CD4-positive, alpha-beta T cell (primary cell): Measurements from ENCODE around the gene HMGN1. TPM values are rescaled to one million over a fixed set of nuclear protein-coding genes. Genes with fewer than 3 reads are reported as not detected.
A peak's percentile ranks its signal among the peaks of the same experiment; 100 is the strongest.

ENCODE experiments used
- ATAC-seq: fragments of 200-7000 bp; cut with Tn5 transposase; one replicate; pipeline ENCODE4 v1.10.0; 2022; ENCODE audit warnings: mild to moderate bottlenecking; ENCODE audit not compliant: poor library complexity
- CTCF ChIA-PET: fragments of 350-600 bp; sonication (Branson Sonifier 250); formaldehyde crosslinking; loops from one replicate; lab custom pipeline; 2021; ENCODE audit warnings: antibody characterized with exemption, inconsistent platforms; lab: Charles Lee
- POLR2A ChIA-PET: fragments of 350-600 bp; sonication (Branson Sonifier 250); formaldehyde crosslinking; loops from one replicate; lab custom pipeline; 2021; ENCODE audit warnings: antibody characterized with exemption, inconsistent platforms; lab: Charles Lee
- DNase-seq, 14 experiments: peaks; one replicate each; pipeline ENCODE4 v3.0.0-alpha.2; 2013 to 2020; ENCODE audit warnings: mixed read lengths in 2 of 14
- H3K27ac ChIP-seq, 2 donors: one replicate each; pipeline versions ENCODE4 v1.5.1 to v1.7.0; 2013; ENCODE audit warnings: low read length in 2 of 2, low read depth in 1 of 2, mild to moderate bottlenecking in 1 of 2
- H3K27me3 ChIP-seq, 2 experiments: 1 replicate in 1 of 2; 2 replicates in 1 of 2; pipeline versions ENCODE4 v1.6.1 to v1.7.0; 2013; ENCODE audit warnings: low read length in 2 of 2, control low read depth in 1 of 2, mild to moderate bottlenecking in 1 of 2, moderate library complexity in 1 of 2; ENCODE audit not compliant: insufficient read depth in 2 of 2, control insufficient read depth in 1 of 2
- H3K36me3 ChIP-seq: one replicate; pipeline ENCODE4 v1.6.1; 2013; ENCODE audit warnings: low read length, control low read depth; ENCODE audit not compliant: insufficient read depth
- H3K4me1 ChIP-seq: one replicate; pipeline ENCODE4 v1.6.1; 2013; ENCODE audit warnings: low read length, control low read depth; ENCODE audit not compliant: insufficient read depth
- H3K4me3 ChIP-seq: one replicate; pipeline ENCODE4 v1.5.1; 2013; ENCODE audit warnings: mild to moderate bottlenecking, low read length, moderate library complexity
- H3K9me3 ChIP-seq, 2 experiments: 1 replicate in 1 of 2; 2 replicates in 1 of 2; pipeline versions ENCODE4 v1.6.1 to v1.7.0; 2013; ENCODE audit warnings: low read length in 2 of 2, mild to moderate bottlenecking in 2 of 2, control low read depth in 1 of 2, moderate library complexity in 1 of 2; ENCODE audit not compliant: control insufficient read depth in 1 of 2, insufficient read depth in 1 of 2
- H3K27ac Mint-ChIP-seq: one replicate; pipeline ENCODE4 v1.8.0; 2020; ENCODE audit warnings: mixed read lengths
- H3K27me3 Mint-ChIP-seq: one replicate; pipeline ENCODE4 v1.8.0; 2021; ENCODE audit warnings: mixed read lengths
- H3K36me3 Mint-ChIP-seq: one replicate; pipeline ENCODE4 v1.8.0; 2021; ENCODE audit warnings: low read depth, mixed read lengths
- H3K4me1 Mint-ChIP-seq: one replicate; pipeline ENCODE4 v1.8.0; 2021; ENCODE audit warnings: low read depth, mixed read lengths
- H3K4me3 Mint-ChIP-seq: one replicate; pipeline ENCODE4 v1.8.0; 2020; ENCODE audit warnings: mild to moderate bottlenecking, mixed read lengths
- H3K9me3 Mint-ChIP-seq: one replicate; pipeline ENCODE4 v1.8.0; 2020; ENCODE audit warnings: mixed read lengths
- CTCF ChIP-seq: fragments of 200-600 bp; IDR thresholded peaks from one replicate; pipeline ENCODE4 v1.8.0; 2022; ENCODE audit warnings: antibody characterized with exemption, mild to moderate bottlenecking
- intact Hi-C, 2 experiments: fragments of 100-400 bp; cut with DNase I in 1 of 2; cut with micrococcal nuclease in 1 of 2; formaldehyde crosslinking; loops; one replicate each; pipeline versions ENCODE4 v1.15.1 to v1.9.0; 2023 to 2025; cut with DNase I, micrococcal nuclease
- total RNA-seq, 174 experiments: library from RNA in 2 of 174; stranded (reverse) in 2 of 174; gene quantifications; one replicate each; pipeline ENCODE4 v1.2.3 and lab custom pipeline; 2021 to 2026

HMGN1 gene
- total RNA-seq, 2 experiments from 2014 or later: 256 to 262 TPM

- H3K27ac Mint-ChIP-seq: peak overlapping the region; percentile 93
- H3K27me3 ChIP-seq: no peaks in the 10 kb centered on the region
- ChIA-PET CTCF (interaction anchor here (0.7 to 1.4 kb wide), 3 partner anchors 15 to 76 kb away, joined by 3 to 5 read pairs (median 3); no protein-coding TSS in a partner anchor), POLR2A (interaction anchor here (0.7 to 4.7 kb wide), 15 partner anchors 12 to 1749 kb away, joined by 3 to 201 read pairs (median 3); partner anchors contain the start of genes HMGN1 and PSMG1)
- TF ChIP-seq CTCF: no peak
- peaks cover 10% of the 10 kb centered on the region for H3K36me3 ChIP-seq
- H3K4me3 ChIP-seq: peak overlapping the region; percentile 79
- peaks cover 53% of the 10 kb centered on the region for H3K4me1 Mint-ChIP-seq
- H3K36me3 Mint-ChIP-seq: peaks cover 46% of the 10 kb centered on the region
- H3K9me3 ChIP-seq: no peaks in the 10 kb centered on the region
- ATAC-seq (peak; percentile 2), DNase-seq (peak in 6 of 14 experiments; percentile 12 to 62 (median 42))
- intact Hi-C loops: loop anchor here (1.0 to 10.0 kb wide), 8 partner anchors 36 to 1948 kb away; partner anchors contain the start of genes LCA5L (in 2 of the 2), PSMG1 (in 2 of the 2), DYRK1A (in 1 of the 2) and HMGN1 (in 1 of the 2)
- peak overlapping the region; percentile 95 for H3K4me3 Mint-ChIP-seq
- no peaks in the 10 kb centered on the region for H3K27me3 Mint-ChIP-seq
- no peaks in the 10 kb centered on the region for H3K9me3 Mint-ChIP-seq
- peak overlapping the region in 1 of 2 donors; percentile 85 for H3K27ac ChIP-seq
- peaks cover 33% of the 10 kb centered on the region for H3K4me1 ChIP-seq
Observed at GRCh38 chr21:39313042-39313570, 35.8 kb downstream of the HMGN1 start.

GRCh38 chr21:39312112-39313041 is 36.5 kb downstream of the HMGN1 start:
- DNase-seq (peak; percentile 93 to 97 (median 94)), ATAC-seq (peak; percentile 87)
- H3K4me3 ChIP-seq: peak overlapping the region; percentile 79
- ChIA-PET POLR2A (interaction anchor here (0.7 to 4.7 kb wide), 17 partner anchors 11 to 1749 kb away, joined by 3 to 201 read pairs (median 4); partner anchors contain the start of genes HMGN1 and PSMG1), CTCF (interaction anchor here (0.7 to 1.4 kb wide), 5 partner anchors 14 to 129 kb away, joined by 3 to 5 read pairs (median 3); no protein-coding TSS in a partner anchor)
- peak overlapping the region; percentile 93 for H3K27ac Mint-ChIP-seq
- intact Hi-C loops: loop anchor here (1.0 to 10.0 kb wide), 8 partner anchors 37 to 1948 kb away; partner anchors contain the start of genes HMGN1 (in 2 of the 2), LCA5L (in 2 of the 2), PSMG1 (in 2 of the 2) and DYRK1A (in 1 of the 2)
- no peaks in the 10 kb centered on the region for H3K27me3 Mint-ChIP-seq
- peaks cover 10% of the 10 kb centered on the region for H3K36me3 ChIP-seq
- peaks cover 60% of the 10 kb centered on the region for H3K4me1 Mint-ChIP-seq
- no peaks in the 10 kb centered on the region for H3K9me3 Mint-ChIP-seq
- H3K4me1 ChIP-seq: peaks cover 36% of the 10 kb centered on the region
- peaks cover 52% of the 10 kb centered on the region for H3K36me3 Mint-ChIP-seq
- TF ChIP-seq CTCF: no peak
- H3K9me3 ChIP-seq: no peaks in the 10 kb centered on the region
- H3K27me3 ChIP-seq: no peaks in the 10 kb centered on the region
- peak overlapping the region; percentile 25 to 85 for H3K27ac ChIP-seq
- peak overlapping the region; percentile 95 for H3K4me3 Mint-ChIP-seq

DNA sequence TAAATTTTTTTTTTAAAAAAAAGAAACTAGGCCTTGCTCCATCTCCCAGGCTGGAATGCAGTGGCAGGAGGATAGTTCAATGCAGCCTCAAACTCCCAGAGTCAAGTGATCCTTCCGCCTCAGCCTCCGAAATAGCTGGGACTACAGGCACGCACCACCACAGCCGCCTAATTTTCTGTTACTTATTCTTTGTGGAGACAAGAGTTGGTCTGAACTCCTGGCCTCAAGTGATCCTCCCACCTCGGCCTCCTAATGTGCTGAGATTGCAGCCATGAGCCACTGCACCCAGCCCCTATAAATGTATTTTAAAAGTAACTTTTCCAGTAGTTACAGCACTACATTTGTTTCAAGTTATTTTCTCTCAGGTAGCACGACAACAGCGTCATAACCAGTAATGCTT is 37.7 kb downstream of the HMGN1 start:
- Mint-ChIP-seq H3K27ac (peak overlapping the region; percentile 93), H3K27me3 (no peaks in the 10 kb centered on the region), H3K4me3 (no peak overlapping the region), H3K36me3 (peaks cover 56% of the 10 kb centered on the region), H3K9me3 (no peaks in the 10 kb centered on the region), H3K4me1 (peaks cover 59% of the 10 kb centered on the region)
- Histone ChIP-seq H3K4me3 (no peak overlapping the region), H3K9me3 (no peaks in the 10 kb centered on the region), H3K4me1 (peaks cover 36% of the 10 kb centered on the region), H3K36me3 (peaks cover 10% of the 10 kb centered on the region), H3K27ac (no peak overlapping the region), H3K27me3 (no peaks in the 10 kb centered on the region)
- no peak for TF ChIP-seq CTCF
- ChIA-PET CTCF (no interaction called here), POLR2A (interaction anchor here (4.0 to 4.7 kb wide), 2 partner anchors 36 to 75 kb away, joined by 33 to 201 read pairs; partner anchors contain the start of gene HMGN1)
- intact Hi-C loops: loop anchor here (5.0 to 10.0 kb wide), 4 partner anchors 129 to 1946 kb away; partner anchors contain the start of genes LCA5L (in 2 of the 2), DYRK1A (in 1 of the 2) and PSMG1 (in 1 of the 2)
- ATAC-seq (no peak), DNase-seq (no peak)
